HL-60 (cell line): ENCODE results near the gene CDC42BPA.

Experiments
- CTCF ChIP-seq: IDR thresholded peaks from one replicate; pipeline ENCODE4 v1.5.1; 2011; ENCODE audit warnings: low read length, control low read depth, inconsistent platforms; ENCODE audit not compliant: insufficient read depth
- POLR2AphosphoS5 ChIP-seq: IDR thresholded peaks from 2 replicates; pipeline ENCODE4 v1.6.1; 2012; ENCODE audit warnings: low read depth
- SPI1 ChIP-seq: IDR thresholded peaks from 2 replicates; pipeline ENCODE4 v1.6.1; 2012; ENCODE audit warnings: low read depth, mild to moderate bottlenecking, borderline replicate concordance

DNA sequence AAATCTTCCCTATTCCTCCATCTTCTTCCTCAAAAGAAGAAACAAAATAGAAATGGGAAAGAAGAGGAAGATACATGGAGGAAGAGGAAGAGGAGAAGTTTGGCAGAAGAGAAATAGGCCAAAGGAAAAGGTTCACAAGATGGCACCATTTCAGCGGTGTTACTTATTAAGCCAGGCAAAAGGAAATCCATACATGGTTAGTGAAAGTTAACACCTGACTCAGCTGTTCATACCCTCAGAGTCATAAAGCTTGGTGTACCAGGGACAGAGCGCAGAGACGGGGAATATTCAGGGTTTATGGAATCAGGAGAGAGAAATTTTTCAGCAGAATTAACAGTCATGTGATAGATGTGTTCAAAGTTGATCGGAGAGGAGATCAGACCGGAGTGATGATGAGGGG, 307.6 kb downstream of the CDC42BPA start:
- TF ChIP-seq POLR2AphosphoS5 (no peak), CTCF (no peak), SPI1 (no peak)
